ENCODE results near the gene ULBP1. TPM values are rescaled to one million over a fixed set of nuclear protein-coding genes. Genes with fewer than 3 reads are reported as not detected.
"Not testable (repeated sequence)": the region's sequence is repeated elsewhere in the genome, so short reads cannot be mapped to it uniquely, and the experiment has no call there.

Gene ULBP1
- under 1 TPM in 2 of 4 donors, not detected in 2; 0.07 to 0.27 TPM for total RNA-seq

- Histone ChIP-seq H3K27me3 (peaks cover 99% of the 10 kb centered on the region), H3K4me3 (peak within 1 kb of the TSS; percentile 3 to 51), H3K27ac (no peak within 1 kb of the TSS), H3K36me3 (no peaks in the 10 kb centered on the region), H3K4me1 (peaks cover 0 to 26% (median 17%) of the 10 kb centered on the region in 3 donors), H3K9me3 (no peaks in the 10 kb centered on the region)
- ATAC-seq, result peak; percentile 90
- TF ChIP-seq POLR2A (IDR thresholded peaks at IDR 0.05), result no peak
- no peak for TF ChIP-seq EP300 (IDR thresholded peaks at IDR 0.05)
- peak; percentile 63 for TF ChIP-seq POLR2AphosphoS5 (IDR thresholded peaks at IDR 0.05)
- TF ChIP-seq CTCF (IDR thresholded peaks at IDR 0.05), result peak in 1 of 4 experiments; percentile 19
- WGBS, 2 donors (ENCODE audit: low coverage in 1 of 2), result 0 to 11% methylated on average over 4 to 15 of the region's 69 CpGs
These were observed at the start of gene ULBP1 for GRCh38 chr6:149963462-149964307. TSS of gene ULBP1 (plus strand) at chr6:149963943. CDS start at chr6:149964050, 107 bp downstream.

GRCh38 chr6:149915970-149916865, 47.5 kb upstream of the ULBP1 start:
- H3K4me3 ChIP-seq, result no peak overlapping the region
- no peaks in the 10 kb centered on the region for H3K27me3 ChIP-seq
- no peaks in the 10 kb centered on the region for H3K36me3 ChIP-seq
- ATAC-seq, result no peak
- H3K27ac ChIP-seq, result no peak overlapping the region
- no peaks in the 10 kb centered on the region for H3K9me3 ChIP-seq
- WGBS, 2 donors (ENCODE audit: low coverage in 1 of 2), result 89 to 97% methylated on average over 6 to 8 of the region's 10 CpGs
- TF ChIP-seq POLR2AphosphoS5 (IDR thresholded peaks at IDR 0.05) (no peak), EP300 (IDR thresholded peaks at IDR 0.05) (no peak), POLR2A (IDR thresholded peaks at IDR 0.05) (no peak), CTCF (IDR thresholded peaks at IDR 0.05) (no peak)
- H3K4me1 ChIP-seq, result no peaks in the 10 kb centered on the region

GRCh38 chr6:149917679-149918078, 46.1 kb upstream of the ULBP1 start:
- no peak overlapping the region for H3K27ac ChIP-seq
- no peaks in the 10 kb centered on the region for H3K9me3 ChIP-seq
- ATAC-seq, result no peak
- WGBS, 2 donors (ENCODE audit: low coverage in 1 of 2), result 80 to 100% methylated on average over 1 of the region's 2 CpGs
- peaks cover 0 to 6% (median 5%) of the 10 kb centered on the region in 3 donors for H3K4me1 ChIP-seq
- TF ChIP-seq CTCF (IDR thresholded peaks at IDR 0.05) (no peak), EP300 (IDR thresholded peaks at IDR 0.05) (no peak), POLR2AphosphoS5 (IDR thresholded peaks at IDR 0.05) (no peak), POLR2A (IDR thresholded peaks at IDR 0.05) (no peak)
- no peak overlapping the region for H3K4me3 ChIP-seq
- no peaks in the 10 kb centered on the region for H3K27me3 ChIP-seq
- no peaks in the 10 kb centered on the region for H3K36me3 ChIP-seq

- no peak for ATAC-seq
- Histone ChIP-seq H3K4me3 (no peak overlapping the region), H3K9me3 (no peaks in the 10 kb centered on the region), H3K4me1 (peaks cover 0 to 13% (median 8%) of the 10 kb centered on the region in 3 donors), H3K36me3 (no peaks in the 10 kb centered on the region), H3K27ac (no peak overlapping the region), H3K27me3 (no peaks in the 10 kb centered on the region)
- 69 to 86% methylated on average over 3 to 4 of the region's 6 CpGs for WGBS, 2 donors (ENCODE audit: low coverage in 1 of 2)
- TF ChIP-seq CTCF (IDR thresholded peaks at IDR 0.05) (no peak), POLR2A (IDR thresholded peaks at IDR 0.05) (no peak), POLR2AphosphoS5 (IDR thresholded peaks at IDR 0.05) (no peak), EP300 (IDR thresholded peaks at IDR 0.05) (no peak)
These were observed 45.4 kb upstream of the ULBP1 start for GRCh38 chr6:149918151-149918905.

- not testable (repeated sequence) for H3K27me3 ChIP-seq, H3K9me3 ChIP-seq, ATAC-seq, H3K27ac ChIP-seq, H3K4me3 ChIP-seq, H3K36me3 ChIP-seq
- H3K4me1 ChIP-seq, result peaks cover 0 to 17% (median 12%) of the 10 kb centered on the region in 3 donors
- WGBS, 2 donors (ENCODE audit: low coverage in 1 of 2), result 80 to 83% methylated on average over 1 to 5 of the region's 11 CpGs
These were observed 44.5 kb upstream of the ULBP1 start for GRCh38 chr6:149919126-149919833.

All from gastroesophageal sphincter (tissue), 4 donors.